Upper lobe of left lung (tissue), 6 donors: Measurements from ENCODE around the gene RHOC. TPM values are rescaled to one million over a fixed set of nuclear protein-coding genes. Genes with fewer than 3 reads are reported as not detected.
"Not testable (repeated sequence)": the region's sequence is repeated elsewhere in the genome, so short reads cannot be mapped to it uniquely, and the experiment has no call there.

Experiments
- ATAC-seq, 2 donors: fragments of 200-7000 bp; cut with Tn5 transposase; one replicate each; pipeline ENCODE4 v1.9.1; 2022; ENCODE audit warnings: mild to moderate bottlenecking in 2 of 2, moderate library complexity in 2 of 2; ENCODE audit not compliant: low FRiP score in 2 of 2
- DNase-seq, 2 donors: peaks; one replicate each; pipeline ENCODE4 v3.0.0-alpha.2; 2019 to 2020
- H3K27ac ChIP-seq, 4 donors: fragments of 200-600 bp; sonication (generic); one replicate each; pipeline ENCODE4 v1.5.1; 2016 to 2019
- H3K27me3 ChIP-seq, 4 donors: fragments of 200-600 bp; sonication (generic); one replicate each; pipeline ENCODE4 v1.5.1; 2017 to 2019
- H3K36me3 ChIP-seq, 4 donors: fragments of 200-600 bp; sonication (generic); one replicate each; pipeline ENCODE4 v1.5.1; 2016 to 2019
- H3K4me1 ChIP-seq, 4 donors: fragments of 200-600 bp; sonication (generic); one replicate each; pipeline ENCODE4 v1.5.1; 2018 to 2019
- H3K4me3 ChIP-seq, 4 donors: fragments of 200-600 bp; sonication (generic); one replicate each; pipeline ENCODE4 v1.5.1; 2017 to 2019; ENCODE audit warnings: mild to moderate bottlenecking in 2 of 4, moderate library complexity in 1 of 4
- H3K9me3 ChIP-seq, 4 donors: fragments of 200-600 bp; sonication (generic); one replicate each; pipeline ENCODE4 v1.5.1; 2018 to 2019
- EP300 ChIP-seq, 4 donors: sonication (generic); formaldehyde crosslinking; IDR thresholded peaks; one replicate each; pipeline ENCODE4 v1.5.1; 2017; ENCODE audit warnings: antibody characterized with exemption in 4 of 4, control low read depth in 2 of 4
- POLR2A ChIP-seq, 4 donors: fragments of 450-650 bp; IDR thresholded peaks; one replicate each; pipeline ENCODE4 v1.5.1; 2016 to 2017; ENCODE audit warnings: antibody characterized with exemption in 4 of 4, mild to moderate bottlenecking in 2 of 4
- POLR2AphosphoS5 ChIP-seq, 2 donors: sonication (generic); formaldehyde crosslinking; IDR thresholded peaks; one replicate each; pipeline ENCODE4 v1.5.1; 2017; ENCODE audit warnings: antibody characterized with exemption in 2 of 2
- WGBS, 2 donors: methylation state at CpG; one replicate each; pipeline ENCODE4 v1.1.5; 2017 to 2018; 5-methylcytosine and 5-hydroxymethylcytosine counted together
- total RNA-seq, 6 donors: library from RNA; depleted of rRNA in 4 of 6; stranded (reverse); fragments of >200 nt in 4 of 6; gene quantifications; one replicate each; pipeline versions ENCODE4 v1.1.0 to v1.2.1, GENCODE V29; 2016 to 2021
- TF ChIP-seq, protein P1 (sequence below), 6 experiments: fragments of 450-650 bp in 4 of 6; fragments of 200-600 bp in 2 of 6; sonication (generic) in 2 of 6; IDR thresholded peaks; one replicate each; pipeline ENCODE4 v1.5.1; 2016 to 2019; ENCODE audit warnings: antibody characterized with exemption in 6 of 6
- donor health status: DM: no; HTN: no; CAD: no; lungs with moderate emphysema.
- donor health status: DM: no; HTN: yes; CAD: no; lungs with severe emphysema.

Gene RHOC
- total RNA-seq, 6 donors from 2014 or later: 80.9 to 218 (median 132) TPM

DNA sequence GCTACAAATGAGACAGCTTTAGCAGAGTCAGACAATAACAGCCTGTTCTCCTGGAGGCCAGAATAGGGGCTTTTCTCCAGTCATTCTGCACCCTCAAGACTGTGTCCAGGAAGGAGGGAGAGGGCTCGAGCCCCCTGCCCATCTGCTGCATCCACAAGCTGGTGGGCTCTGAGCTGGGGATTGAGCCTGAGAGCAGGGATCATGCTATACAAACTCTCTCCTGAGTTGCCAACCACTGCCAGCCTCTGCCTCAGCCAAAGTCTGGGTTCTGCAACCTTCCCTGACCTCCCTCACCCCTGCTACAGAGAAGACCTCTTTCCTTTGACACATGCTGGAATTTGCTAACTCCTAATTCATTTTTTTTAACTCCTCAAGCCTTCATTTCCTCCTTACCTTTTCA is 23.0 kb upstream of the RHOC start:
- Histone ChIP-seq H3K4me3 (no peak overlapping the region), H3K9me3 (no peaks in the 10 kb centered on the region), H3K27ac (no peak overlapping the region), H3K36me3 (no peaks in the 10 kb centered on the region), H3K4me1 (no peaks in the 10 kb centered on the region), H3K27me3 (no peaks in the 10 kb centered on the region)
- TF ChIP-seq, protein P1, sequence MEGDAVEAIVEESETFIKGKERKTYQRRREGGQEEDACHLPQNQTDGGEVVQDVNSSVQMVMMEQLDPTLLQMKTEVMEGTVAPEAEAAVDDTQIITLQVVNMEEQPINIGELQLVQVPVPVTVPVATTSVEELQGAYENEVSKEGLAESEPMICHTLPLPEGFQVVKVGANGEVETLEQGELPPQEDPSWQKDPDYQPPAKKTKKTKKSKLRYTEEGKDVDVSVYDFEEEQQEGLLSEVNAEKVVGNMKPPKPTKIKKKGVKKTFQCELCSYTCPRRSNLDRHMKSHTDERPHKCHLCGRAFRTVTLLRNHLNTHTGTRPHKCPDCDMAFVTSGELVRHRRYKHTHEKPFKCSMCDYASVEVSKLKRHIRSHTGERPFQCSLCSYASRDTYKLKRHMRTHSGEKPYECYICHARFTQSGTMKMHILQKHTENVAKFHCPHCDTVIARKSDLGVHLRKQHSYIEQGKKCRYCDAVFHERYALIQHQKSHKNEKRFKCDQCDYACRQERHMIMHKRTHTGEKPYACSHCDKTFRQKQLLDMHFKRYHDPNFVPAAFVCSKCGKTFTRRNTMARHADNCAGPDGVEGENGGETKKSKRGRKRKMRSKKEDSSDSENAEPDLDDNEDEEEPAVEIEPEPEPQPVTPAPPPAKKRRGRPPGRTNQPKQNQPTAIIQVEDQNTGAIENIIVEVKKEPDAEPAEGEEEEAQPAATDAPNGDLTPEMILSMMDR (IDR thresholded peaks at IDR 0.05): no peak
- no peak for TF ChIP-seq POLR2A (IDR thresholded peaks at IDR 0.05)
- no peak for TF ChIP-seq EP300 (IDR thresholded peaks at IDR 0.05)
- TF ChIP-seq POLR2AphosphoS5 (IDR thresholded peaks at IDR 0.05): no peak
- DNase-seq (no peak), ATAC-seq (no peak)
- WGBS, 2 donors: 45 to 86% methylated on average over 1 of the region's 1 CpG

DNA sequence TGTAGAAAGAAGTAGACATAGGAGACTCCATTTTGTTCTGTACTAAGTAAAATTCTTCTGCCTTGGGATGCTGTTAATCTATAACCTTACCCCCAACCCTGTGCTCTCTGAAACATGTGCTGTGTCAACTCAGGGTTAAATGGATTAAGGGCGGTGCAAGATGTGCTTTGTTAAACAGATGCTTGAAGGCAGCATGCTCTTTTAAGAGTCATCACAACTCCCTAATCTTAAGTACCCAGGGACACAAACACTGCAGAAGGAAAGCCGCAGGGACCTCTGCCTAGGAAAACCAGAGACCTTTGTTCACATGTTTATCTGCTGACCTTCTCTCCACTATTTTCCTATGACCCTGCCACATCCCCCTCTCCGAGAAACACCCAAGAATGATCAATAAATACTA is 22.1 kb upstream of the RHOC start:
- H3K36me3 ChIP-seq, H3K27me3 ChIP-seq, ATAC-seq, H3K9me3 ChIP-seq, DNase-seq, H3K27ac ChIP-seq, H3K4me3 ChIP-seq, H3K4me1 ChIP-seq: not testable (repeated sequence)
- 64 to 68% methylated on average over 3 of the region's 3 CpGs for WGBS, 2 donors

DNA sequence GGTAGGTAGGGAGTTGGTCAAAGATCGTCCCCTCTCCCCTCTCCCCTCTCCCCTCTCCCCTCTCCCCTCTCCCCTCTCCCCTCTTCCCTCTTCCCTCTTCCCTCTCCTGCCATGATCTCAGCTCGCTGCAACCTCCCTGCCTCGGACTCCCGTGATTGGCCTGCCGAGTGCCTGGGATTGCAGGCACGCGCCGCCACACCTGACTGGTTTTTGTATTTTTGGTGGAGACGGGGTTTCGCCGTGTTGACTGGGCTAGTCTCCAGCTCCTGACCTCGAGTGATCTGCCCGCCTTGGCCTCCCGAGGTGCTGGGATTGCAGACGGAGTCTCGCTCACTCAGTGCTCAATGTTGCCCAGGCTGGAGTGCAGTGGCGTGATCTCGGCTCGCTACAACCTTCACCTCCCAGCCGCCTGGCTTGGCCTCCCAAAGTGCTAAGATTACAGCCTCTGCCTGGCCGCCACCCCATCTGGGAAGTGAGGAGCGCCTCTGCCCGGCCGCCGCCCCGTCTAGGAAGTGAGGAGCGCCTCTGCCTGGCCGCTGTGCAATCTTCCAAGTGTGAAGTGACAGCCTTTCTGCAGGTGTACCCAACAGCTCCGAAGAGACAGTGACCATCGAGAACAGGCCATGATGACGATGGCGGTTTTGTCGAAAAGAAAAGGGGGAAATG is 21.5 kb upstream of the RHOC start:
- 93 to 96% methylated on average over 32 to 33 of the region's 33 CpGs for WGBS, 2 donors
- not testable (repeated sequence) for H3K27me3 ChIP-seq, H3K9me3 ChIP-seq, H3K4me3 ChIP-seq, DNase-seq, H3K27ac ChIP-seq, H3K36me3 ChIP-seq, H3K4me1 ChIP-seq, ATAC-seq

DNA sequence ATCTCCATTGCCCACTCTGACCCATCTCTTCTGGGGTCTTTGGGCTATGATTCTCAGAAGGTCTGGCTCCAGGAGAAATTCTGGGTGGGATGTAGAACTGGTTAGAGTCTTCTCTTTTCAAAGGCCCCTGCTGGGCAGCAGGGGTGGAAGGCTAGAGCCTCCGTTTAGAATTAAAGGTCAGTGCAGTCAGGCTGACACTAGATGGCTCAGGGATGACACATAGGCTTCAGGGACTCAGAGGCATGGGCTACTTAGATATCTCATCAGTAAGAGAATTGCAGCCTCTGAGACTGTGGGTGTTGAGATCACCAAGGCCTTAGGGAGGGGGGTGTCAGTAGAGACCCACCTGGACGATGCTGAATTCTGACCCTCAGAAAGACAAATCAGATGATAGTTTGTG is 20.8 kb upstream of the RHOC start:
- no peaks in the 10 kb centered on the region for H3K9me3 ChIP-seq
- no peaks in the 10 kb centered on the region for H3K36me3 ChIP-seq
- peaks cover under 1 to 7% (median 5%) of the 10 kb centered on the region in 4 donors for H3K4me1 ChIP-seq
- ATAC-seq (no peak), DNase-seq (no peak)
- no peaks in the 10 kb centered on the region for H3K27me3 ChIP-seq
- TF ChIP-seq POLR2AphosphoS5 (IDR thresholded peaks at IDR 0.05): no peak
- no peak for TF ChIP-seq POLR2A (IDR thresholded peaks at IDR 0.05)
- TF ChIP-seq, protein P1 (IDR thresholded peaks at IDR 0.05): no peak
- no peak for TF ChIP-seq EP300 (IDR thresholded peaks at IDR 0.05)
- WGBS, 2 donors: 58 to 62% methylated on average over 2 of the region's 2 CpGs
- H3K4me3 ChIP-seq: no peak overlapping the region
- no peak overlapping the region for H3K27ac ChIP-seq

DNA sequence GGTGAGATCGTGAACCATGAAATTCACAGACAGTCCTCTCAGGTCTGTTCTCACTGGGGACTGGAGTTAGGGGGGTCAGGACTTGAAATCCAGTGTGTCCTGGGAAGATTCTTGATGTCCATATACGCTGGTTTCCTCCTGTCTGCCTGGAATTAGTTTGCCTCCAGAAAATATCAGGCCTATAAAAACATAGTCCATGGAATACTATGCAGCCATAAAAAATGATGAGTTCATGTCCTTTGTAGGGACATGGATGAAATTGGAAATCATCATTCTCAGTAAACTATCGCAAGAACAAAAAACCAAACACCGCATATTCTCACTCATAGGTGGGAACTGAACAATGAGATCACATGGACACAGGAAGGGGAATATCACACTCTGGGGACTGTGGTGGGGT is 17.3 kb upstream of the RHOC start:
- H3K4me3 ChIP-seq, H3K36me3 ChIP-seq, DNase-seq, ATAC-seq, H3K27me3 ChIP-seq, H3K9me3 ChIP-seq, H3K27ac ChIP-seq: not testable (repeated sequence)
- 87 to 100% methylated on average over 3 to 4 of the region's 4 CpGs for WGBS, 2 donors
- peaks cover 4 to 13% (median 8%) of the 10 kb centered on the region in 4 donors for H3K4me1 ChIP-seq

DNA sequence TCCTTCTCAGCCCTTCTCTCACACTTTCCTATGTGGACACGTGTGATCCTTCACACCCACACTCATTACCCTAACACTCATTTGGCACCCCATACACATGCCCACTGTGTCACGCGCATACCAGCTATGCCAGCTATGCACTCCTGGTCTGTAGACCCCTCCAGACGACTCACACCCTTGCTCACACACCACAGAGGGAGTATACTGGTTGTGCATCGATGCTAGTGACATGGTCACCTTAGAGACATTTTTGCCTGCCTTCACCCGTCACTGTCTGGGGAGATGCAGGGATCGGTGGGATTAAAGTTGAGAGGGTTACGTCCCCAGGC is 16.5 kb upstream of the RHOC start:
- Histone ChIP-seq H3K27me3 (peaks cover 0 to 4% (median 0%) of the 10 kb centered on the region in 4 donors), H3K27ac (no peak overlapping the region), H3K4me3 (no peak overlapping the region), H3K9me3 (no peaks in the 10 kb centered on the region), H3K4me1 (peaks cover 9 to 19% (median 13%) of the 10 kb centered on the region in 4 donors), H3K36me3 (no peaks in the 10 kb centered on the region)
- no peak for DNase-seq
- ATAC-seq: no peak
- 79 to 86% methylated on average over 8 of the region's 8 CpGs for WGBS, 2 donors
- TF ChIP-seq POLR2A (IDR thresholded peaks at IDR 0.05): no peak
- TF ChIP-seq, protein P1 (IDR thresholded peaks at IDR 0.05): no peak
- no peak for TF ChIP-seq EP300 (IDR thresholded peaks at IDR 0.05)
- TF ChIP-seq POLR2AphosphoS5 (IDR thresholded peaks at IDR 0.05): no peak
